RWPE1 (cell line): ENCODE data around the gene HK2.
"Not testable (repeated sequence)": the region's sequence is repeated elsewhere in the genome, so short reads cannot be mapped to it uniquely, and the experiment has no call there.

Experiments used
- CTCF ChIA-PET: fragments of 350-600 bp; sonication (Branson Sonifier 250); formaldehyde crosslinking; extraction: SDS; loops from one replicate; lab custom pipeline; 2021; lab: Yijun Ruan, JAX
- POLR2A ChIA-PET: fragments of 400-600 bp; formaldehyde crosslinking; extraction: SDS; loops from one replicate; lab custom pipeline; 2020; ENCODE audit warnings: antibody characterized with exemption; ENCODE audit not compliant: low non-redundant PET; lab: Yijun Ruan, JAX
- DNase-seq: peaks from one replicate; pipeline ENCODE4 v3.0.0; 2012; ENCODE audit warnings: low spot score
- H3K27ac ChIP-seq: fragments of 450-650 bp; 2 replicates; pipeline ENCODE4 v1.5.1; 2017
- CTCF ChIP-seq: fragments of 450-650 bp; conservative IDR thresholded peaks from 2 replicates; pipeline ENCODE4 v1.5.1; 2017; ENCODE audit warnings: low read depth, mild to moderate bottlenecking

The HK2 gene

GRCh38 chr2:74896232-74896631 lies 62.3 kb downstream of the HK2 start:
- CTCF ChIA-PET, result no interaction called here
- POLR2A ChIA-PET, result no interaction called here

DNA sequence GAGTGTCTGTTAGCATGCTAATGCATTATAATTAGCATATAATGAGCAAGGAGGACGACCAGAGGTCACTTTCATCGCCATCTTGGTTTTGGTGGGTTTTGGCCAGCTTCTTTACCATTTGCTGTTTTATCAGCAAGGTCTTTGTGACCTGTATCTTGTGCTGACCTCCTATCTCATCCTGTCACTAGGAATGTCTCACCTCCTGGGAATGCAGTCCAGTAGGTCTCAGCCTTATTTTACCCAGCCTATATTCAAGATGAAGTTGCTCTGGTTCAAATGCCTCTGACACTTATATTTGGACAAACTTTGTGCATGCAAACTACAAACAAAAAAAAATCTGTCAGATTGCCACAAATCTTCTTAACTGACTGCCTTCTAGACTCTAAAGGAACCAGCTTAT lies 66.3 kb downstream of the HK2 start:
- CTCF ChIA-PET, result interaction anchor here (0.6 kb wide), 3 partner anchors 185 to 212 kb away, joined by 3 to 5 read pairs (median 3); no protein-coding TSS in a partner anchor
- POLR2A ChIA-PET, H3K27ac ChIP-seq, DNase-seq: not testable (repeated sequence)

More at GRCh38 chr2:74896232-74896631, 62.3 kb downstream of the HK2 start:
- no peak overlapping the region for H3K27ac ChIP-seq
- no peak for DNase-seq
- TF ChIP-seq CTCF, result no peak

DNA sequence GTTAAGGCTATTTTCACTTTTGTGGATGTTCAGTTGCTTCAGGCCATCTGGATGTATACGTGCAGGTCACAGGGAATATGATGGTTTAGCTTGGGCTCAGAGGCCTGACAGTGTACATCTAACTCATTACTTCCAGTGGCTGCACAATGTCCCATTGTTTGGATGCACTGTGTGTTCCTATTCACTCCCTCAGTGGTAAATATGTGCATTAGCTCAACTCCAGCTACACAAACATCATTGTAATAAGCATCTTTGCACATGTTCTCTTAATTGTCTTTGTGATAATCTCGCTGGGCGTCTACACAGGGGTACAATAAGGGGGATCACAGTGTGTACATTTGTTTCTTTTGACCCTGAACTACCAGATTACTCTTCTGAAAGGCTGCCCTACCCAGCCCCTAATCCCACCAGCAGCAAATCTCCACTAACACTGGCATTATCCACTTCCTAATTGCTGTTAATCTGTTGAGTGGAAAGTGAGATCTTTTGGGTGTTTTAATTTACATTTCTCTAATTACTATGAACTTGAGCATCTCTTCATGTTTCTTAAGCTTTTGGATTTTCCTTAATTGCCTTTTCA lies 68.4 kb downstream of the HK2 start:
- DNase-seq, result no peak
- H3K27ac ChIP-seq, result no peak overlapping the region
- ChIA-PET POLR2A (no interaction called here), CTCF (no interaction called here)
- no peak for TF ChIP-seq CTCF

- POLR2A ChIA-PET, result no interaction called here
- CTCF ChIA-PET, result no interaction called here
- no peak for DNase-seq
These were observed 72.5 kb downstream of the HK2 start for GRCh38 chr2:74906395-74906794.

GRCh38 chr2:74907560-74907959 lies 73.6 kb downstream of the HK2 start:
- CTCF ChIA-PET, DNase-seq, H3K27ac ChIP-seq, POLR2A ChIA-PET: not testable (repeated sequence)

More at GRCh38 chr2:74906395-74906794, 72.5 kb downstream of the HK2 start:
- H3K27ac ChIP-seq, result no peak overlapping the region
- no peak for TF ChIP-seq CTCF

GRCh38 chr2:74908748-74909444 lies 75.0 kb downstream of the HK2 start:
- TF ChIP-seq CTCF, result no peak
- POLR2A ChIA-PET, result interaction anchor here (0.6 kb wide), 1 partner anchor 67 kb away, joined by 3 read pairs; no protein-coding TSS in a partner anchor
- DNase-seq, result peak; percentile 27
- no peak overlapping the region for H3K27ac ChIP-seq
- CTCF ChIA-PET, result no interaction called here

GRCh38 chr2:74910245-74910644 lies 76.3 kb downstream of the HK2 start:
- ChIA-PET POLR2A (no interaction called here), CTCF (interaction anchor here (1.2 kb wide), 1 partner anchor 17 kb away, joined by 3 read pairs; no protein-coding TSS in a partner anchor)
- no peak for DNase-seq
- TF ChIP-seq CTCF, result no peak
- no peak overlapping the region for H3K27ac ChIP-seq
